HCT116 (cell line): ENCODE data around the gene FYCO1. TPM values are rescaled to one million over a fixed set of nuclear protein-coding genes. Genes with fewer than 3 reads are reported as not detected.

Source experiments
- ATAC-seq: fragments of 200-7000 bp; cut with Tn5 transposase; 2 replicates; pipeline ENCODE4 v1.9.1; 2020; ENCODE audit warnings: mild to moderate bottlenecking, moderate library complexity
- BruUV-seq: library from RNA; stranded (reverse); fragments of 400-500 nt; replicated peaks from 2 replicates; lab custom pipeline; 2021; lab: Mats Ljungman, UMichigan
- CTCF ChIA-PET: fragments of 300-600 bp; sonication (Branson Sonifier 250); formaldehyde crosslinking; loops from one replicate; lab custom pipeline; 2021; ENCODE audit warnings: antibody characterized with exemption; lab: Charles Lee
- POLR2A ChIA-PET: fragments of 300-600, 350-600 bp; sonication (Branson Sonifier 250); formaldehyde crosslinking; loops from one replicate; lab custom pipeline; 2021; ENCODE audit warnings: antibody characterized with exemption; lab: Charles Lee
- RAD21 ChIA-PET, 2 experiments: fragments of 300-600 bp; sonication (Branson Sonifier 250); formaldehyde crosslinking; loops; one replicate each; lab custom pipeline; 2023; ENCODE audit warnings: low total read pairs in 2 of 2; ENCODE audit not compliant: uncharacterized antibody in 2 of 2, unreplicated experiment in 2 of 2, low non-redundant PET in 1 of 2; lab: Charles Lee
- DNase-seq: peaks from one replicate; pipeline ENCODE4 v3.0.0-alpha.2; 2010; ENCODE audit warnings: low read depth, low spot score
- H2AFZ ChIP-seq: fragments of 200-600 bp; shearing (Covaris generic), sonication (generic); 2 replicates; pipeline ENCODE4 v1.6.1; 2017; ENCODE audit warnings: low read depth, mixed run types, mixed read lengths, antibody characterized with exemption, low read length; ENCODE audit not compliant: poor library complexity, severe bottlenecking
- H3K27ac ChIP-seq: 2 replicates; pipeline ENCODE4 v1.5.1; 2012; ENCODE audit warnings: low read depth, low read length
- H3K27me3 ChIP-seq: fragments of 200-600 bp; sonication (generic); 2 replicates; pipeline ENCODE4 v1.6.1; 2016; ENCODE audit warnings: mixed run types, low read length, mixed read lengths; ENCODE audit not compliant: insufficient read depth
- H3K36me3 ChIP-seq, 2 experiments: fragments of 200-500 bp in 1 of 2; fragments of 200-600 bp in 1 of 2; sonication (Bioruptor generic) in 1 of 2; sonication (generic) in 1 of 2; 2 replicates each; pipeline versions ENCODE4 v1.5.1 to v1.6.1; 2014 to 2016; ENCODE audit warnings: low read length in 2 of 2, inconsistent platforms in 1 of 2, mixed read lengths in 1 of 2, mixed run types in 1 of 2; ENCODE audit not compliant: insufficient read depth in 2 of 2, control insufficient read depth in 1 of 2
- H3K4me1 ChIP-seq, 2 experiments: fragments of 200-600 bp in 1 of 2; sonication (generic) in 1 of 2; 2 replicates each; pipeline versions ENCODE4 v1.5.1 to v1.6.1; 2012 to 2017; ENCODE audit warnings: low read length in 2 of 2, inconsistent platforms in 1 of 2, mild to moderate bottlenecking in 1 of 2, mixed read lengths in 1 of 2, mixed run types in 1 of 2, moderate library complexity in 1 of 2; ENCODE audit not compliant: insufficient read depth in 2 of 2, control insufficient read depth in 1 of 2
- H3K4me2 ChIP-seq: fragments of 200-600 bp; sonication (generic); 2 replicates; pipeline ENCODE4 v1.6.1; 2017; ENCODE audit warnings: mixed run types, low read length, mixed read lengths
- H3K4me3 ChIP-seq, 2 experiments: fragments of 200-600 bp in 1 of 2; sonication (generic) in 1 of 2; replicated peaks in 1 of 2; 2 replicates each; pipeline ENCODE4 v1.5.1; 2011 to 2016; ENCODE audit warnings: low read length in 2 of 2, control low read depth in 1 of 2, low read depth in 1 of 2, mild to moderate bottlenecking in 1 of 2, mixed read lengths in 1 of 2, mixed run types in 1 of 2
- H3K79me2 ChIP-seq: fragments of 200-600 bp; sonication (generic); 2 replicates; pipeline ENCODE4 v1.6.1; 2017; ENCODE audit warnings: mild to moderate bottlenecking, mixed run types, low read length, moderate library complexity, mixed read lengths; ENCODE audit not compliant: insufficient read depth
- H3K9ac ChIP-seq: fragments of 200-600 bp; sonication (generic); 2 replicates; pipeline ENCODE4 v1.6.1; 2016; ENCODE audit warnings: low read length, mixed read lengths
- H3K9me2 ChIP-seq: fragments of 200-600 bp; sonication (generic), shearing (Covaris generic); 2 replicates; pipeline ENCODE4 v1.6.1; 2017; ENCODE audit warnings: mixed run types, mild to moderate bottlenecking, moderate library complexity; ENCODE audit not compliant: insufficient read depth
- H3K9me3 ChIP-seq, 2 experiments: fragments of 200-500 bp in 1 of 2; fragments of 200-600 bp in 1 of 2; sonication (Bioruptor generic) in 1 of 2; sonication (generic) in 1 of 2; 2 replicates each; pipeline ENCODE4 v1.6.1; 2014 to 2017; ENCODE audit warnings: low read length in 2 of 2, mixed read lengths in 2 of 2, inconsistent platforms in 1 of 2, low read depth in 1 of 2, mild to moderate bottlenecking in 1 of 2, mixed run types in 1 of 2, moderate library complexity in 1 of 2; ENCODE audit not compliant: control insufficient read depth in 1 of 2, insufficient read depth in 1 of 2
- H4K20me1 ChIP-seq: fragments of 200-600 bp; sonication (generic), shearing (Covaris generic); 2 replicates; pipeline ENCODE4 v1.6.1; 2017; ENCODE audit warnings: mixed run types, mild to moderate bottlenecking, moderate library complexity; ENCODE audit not compliant: insufficient read depth
- CEBPB ChIP-seq: IDR thresholded peaks from 2 replicates; pipeline ENCODE4 v1.6.1; 2012; ENCODE audit warnings: low read depth
- EGR1 ChIP-seq: IDR thresholded peaks from 2 replicates; pipeline ENCODE4 v1.6.1; 2012; ENCODE audit warnings: low read depth
- EZH2 ChIP-seq: fragments of 200-600 bp; sonication (generic); IDR thresholded peaks from 2 replicates; pipeline ENCODE4 v1.6.1; 2017; ENCODE audit warnings: antibody characterized with exemption, mixed run types
- EZH2phosphoT487 ChIP-seq: fragments of 200-600 bp; IDR thresholded peaks from 2 replicates; pipeline ENCODE4 v1.6.1; 2018; ENCODE audit warnings: antibody characterized with exemption, borderline replicate concordance
- FOSL1 ChIP-seq: IDR thresholded peaks from 2 replicates; pipeline ENCODE4 v1.6.1; 2012; ENCODE audit warnings: low read depth
- POLR2A ChIP-seq: IDR thresholded peaks from 2 replicates; pipeline ENCODE4 v1.7.0; 2011; ENCODE audit warnings: borderline replicate concordance; ENCODE audit not compliant: insufficient read depth, insufficient read length; ENCODE audit errors: extremely low read depth
- POLR2AphosphoS5 ChIP-seq: IDR thresholded peaks from 2 replicates; pipeline ENCODE4 v1.6.1; 2011; ENCODE audit warnings: mild to moderate bottlenecking, low read depth, low read length, moderate library complexity
- SP1 ChIP-seq: IDR thresholded peaks from 2 replicates; pipeline ENCODE4 v1.6.1; 2012; ENCODE audit warnings: low read depth
- YY1 ChIP-seq: IDR thresholded peaks from 2 replicates; pipeline ENCODE4 v1.6.1; 2011; ENCODE audit warnings: low read length, low read depth, moderate library complexity, mild to moderate bottlenecking; ENCODE audit not compliant: insufficient replicate concordance; ENCODE audit errors: extremely low read depth
- ZFX ChIP-seq: fragments of 450-650 bp; IDR thresholded peaks from 2 replicates; pipeline ENCODE4 v1.6.1; 2017
- ZNF274 ChIP-seq: fragments of 200-500 bp; sonication (Bioruptor generic); IDR thresholded peaks from 2 replicates; pipeline ENCODE4 v1.6.1; 2014; ENCODE audit warnings: mild to moderate bottlenecking, low read depth, low read length, inconsistent platforms
- intact Hi-C: fragments of 100-400 bp; cut with micrococcal nuclease; formaldehyde crosslinking; loops from 2 replicates; pipeline ENCODE4 v1.10.0; 2022
- total RNA-seq: library from RNA; stranded (reverse); gene quantifications from one replicate; pipeline ENCODE4 v1.2.1, GENCODE V29; 2021; ENCODE audit not compliant: unreplicated experiment
- TF ChIP-seq, protein P1 (sequence below): IDR thresholded peaks from 2 replicates; pipeline ENCODE4 v1.6.1; 2012
- TF ChIP-seq, protein P2 (sequence below): IDR thresholded peaks from 2 replicates; pipeline ENCODE4 v1.6.1; 2011; ENCODE audit warnings: mild to moderate bottlenecking, low read length, moderate library complexity; ENCODE audit not compliant: insufficient replicate concordance; ENCODE audit errors: extremely low read depth
- TF ChIP-seq, protein P3 (sequence below): IDR thresholded peaks from 2 replicates; pipeline ENCODE4 v1.6.1; 2012; ENCODE audit warnings: low read depth

The FYCO1 gene
- total RNA-seq, 1 experiment from 2014 or later: 15.8 TPM

DNA sequence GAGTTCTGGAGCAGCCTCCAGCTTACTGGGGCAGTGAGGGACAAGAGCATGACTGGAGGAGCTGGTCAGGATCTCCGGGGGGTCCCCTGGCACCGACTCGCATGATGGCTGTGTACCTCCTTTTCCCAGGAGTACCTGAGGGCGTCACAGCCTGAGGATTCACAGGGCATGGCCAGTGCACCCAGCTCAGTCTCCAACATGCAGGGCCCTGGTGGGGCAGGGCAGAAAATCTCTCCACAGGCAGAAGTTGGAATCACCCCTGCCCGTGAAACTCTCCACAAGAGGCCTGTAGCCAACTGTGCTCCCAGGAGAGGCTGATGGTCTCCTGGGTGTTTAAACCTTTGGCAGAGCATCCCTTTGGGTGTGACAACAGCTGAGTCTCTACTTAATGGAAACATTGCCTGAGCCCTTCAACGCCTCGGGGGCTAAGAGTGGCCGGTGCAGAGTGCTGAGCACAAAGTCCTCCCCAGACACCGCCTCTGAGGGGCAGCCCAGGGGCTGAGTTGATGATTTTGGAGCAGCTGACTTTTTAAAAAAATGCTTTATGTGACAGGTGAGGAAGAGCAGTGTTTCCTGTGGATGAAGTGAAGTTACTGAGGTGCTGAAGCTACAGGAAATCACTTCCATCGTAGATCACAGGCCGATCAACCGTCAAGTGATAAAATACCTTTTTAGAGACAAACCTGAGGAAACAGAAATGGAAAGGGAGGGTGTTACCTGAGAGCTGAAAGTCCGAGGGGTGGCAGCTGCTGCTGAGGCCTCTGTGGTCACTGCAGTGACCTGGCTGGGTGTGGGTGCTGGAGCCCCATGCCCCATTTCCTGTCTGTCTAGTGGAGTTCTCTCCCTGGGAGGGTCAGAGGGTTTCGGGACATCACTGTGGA is 74.2 kb downstream of the FYCO1 start:
- CTCF ChIA-PET: no interaction called here
- H3K36me3 ChIP-seq: 0 out of 4 replicates have a peak, but pooled peaks cover 0 to 3% of the 10 kb centered on the region in 2 experiments
- RAD21 ChIA-PET: no interaction called here
- ATAC-seq (no peak), DNase-seq (no peak)
- H3K27me3 ChIP-seq: no peaks in the 10 kb centered on the region
- H3K4me1 ChIP-seq: peaks cover 6 to 26% of the 10 kb centered on the region in 2 experiments
- H3K79me2 ChIP-seq: no peaks in the 10 kb centered on the region
- POLR2A ChIA-PET: no interaction called here
- H4K20me1 ChIP-seq: no peaks in the 10 kb centered on the region
- H3K9me2 ChIP-seq: no peaks in the 10 kb centered on the region
- H3K27ac ChIP-seq: no peak overlapping the region
- H3K9me3 ChIP-seq: no peaks in the 10 kb centered on the region
- H2AFZ ChIP-seq: no peak overlapping the region
- H3K4me2 ChIP-seq: no peak overlapping the region
- intact Hi-C loops: loop anchor here (10.0 kb wide), 2 partner anchors 697 to 887 kb away; partner anchors contain the start of gene TMEM158
- H3K9ac ChIP-seq: no peak overlapping the region
- TF ChIP-seq EGR1 (no peak), ZNF274 (no peak), CEBPB (no peak), SP1 (no peak), ZFX (no peak), POLR2A (no peak), POLR2AphosphoS5 (no peak), EZH2phosphoT487 (no peak), FOSL1 (no peak), YY1 (no peak), EZH2 (no peak)
- TF ChIP-seq, protein P1, sequence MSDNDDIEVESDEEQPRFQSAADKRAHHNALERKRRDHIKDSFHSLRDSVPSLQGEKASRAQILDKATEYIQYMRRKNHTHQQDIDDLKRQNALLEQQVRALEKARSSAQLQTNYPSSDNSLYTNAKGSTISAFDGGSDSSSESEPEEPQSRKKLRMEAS: no peak
- TF ChIP-seq, protein P2, sequence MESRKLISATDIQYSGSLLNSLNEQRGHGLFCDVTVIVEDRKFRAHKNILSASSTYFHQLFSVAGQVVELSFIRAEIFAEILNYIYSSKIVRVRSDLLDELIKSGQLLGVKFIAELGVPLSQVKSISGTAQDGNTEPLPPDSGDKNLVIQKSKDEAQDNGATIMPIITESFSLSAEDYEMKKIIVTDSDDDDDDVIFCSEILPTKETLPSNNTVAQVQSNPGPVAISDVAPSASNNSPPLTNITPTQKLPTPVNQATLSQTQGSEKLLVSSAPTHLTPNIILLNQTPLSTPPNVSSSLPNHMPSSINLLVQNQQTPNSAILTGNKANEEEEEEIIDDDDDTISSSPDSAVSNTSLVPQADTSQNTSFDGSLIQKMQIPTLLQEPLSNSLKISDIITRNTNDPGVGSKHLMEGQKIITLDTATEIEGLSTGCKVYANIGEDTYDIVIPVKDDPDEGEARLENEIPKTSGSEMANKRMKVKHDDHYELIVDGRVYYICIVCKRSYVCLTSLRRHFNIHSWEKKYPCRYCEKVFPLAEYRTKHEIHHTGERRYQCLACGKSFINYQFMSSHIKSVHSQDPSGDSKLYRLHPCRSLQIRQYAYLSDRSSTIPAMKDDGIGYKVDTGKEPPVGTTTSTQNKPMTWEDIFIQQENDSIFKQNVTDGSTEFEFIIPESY: no peak
- TF ChIP-seq, protein P3, sequence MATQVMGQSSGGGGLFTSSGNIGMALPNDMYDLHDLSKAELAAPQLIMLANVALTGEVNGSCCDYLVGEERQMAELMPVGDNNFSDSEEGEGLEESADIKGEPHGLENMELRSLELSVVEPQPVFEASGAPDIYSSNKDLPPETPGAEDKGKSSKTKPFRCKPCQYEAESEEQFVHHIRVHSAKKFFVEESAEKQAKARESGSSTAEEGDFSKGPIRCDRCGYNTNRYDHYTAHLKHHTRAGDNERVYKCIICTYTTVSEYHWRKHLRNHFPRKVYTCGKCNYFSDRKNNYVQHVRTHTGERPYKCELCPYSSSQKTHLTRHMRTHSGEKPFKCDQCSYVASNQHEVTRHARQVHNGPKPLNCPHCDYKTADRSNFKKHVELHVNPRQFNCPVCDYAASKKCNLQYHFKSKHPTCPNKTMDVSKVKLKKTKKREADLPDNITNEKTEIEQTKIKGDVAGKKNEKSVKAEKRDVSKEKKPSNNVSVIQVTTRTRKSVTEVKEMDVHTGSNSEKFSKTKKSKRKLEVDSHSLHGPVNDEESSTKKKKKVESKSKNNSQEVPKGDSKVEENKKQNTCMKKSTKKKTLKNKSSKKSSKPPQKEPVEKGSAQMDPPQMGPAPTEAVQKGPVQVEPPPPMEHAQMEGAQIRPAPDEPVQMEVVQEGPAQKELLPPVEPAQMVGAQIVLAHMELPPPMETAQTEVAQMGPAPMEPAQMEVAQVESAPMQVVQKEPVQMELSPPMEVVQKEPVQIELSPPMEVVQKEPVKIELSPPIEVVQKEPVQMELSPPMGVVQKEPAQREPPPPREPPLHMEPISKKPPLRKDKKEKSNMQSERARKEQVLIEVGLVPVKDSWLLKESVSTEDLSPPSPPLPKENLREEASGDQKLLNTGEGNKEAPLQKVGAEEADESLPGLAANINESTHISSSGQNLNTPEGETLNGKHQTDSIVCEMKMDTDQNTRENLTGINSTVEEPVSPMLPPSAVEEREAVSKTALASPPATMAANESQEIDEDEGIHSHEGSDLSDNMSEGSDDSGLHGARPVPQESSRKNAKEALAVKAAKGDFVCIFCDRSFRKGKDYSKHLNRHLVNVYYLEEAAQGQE: no peak
- H3K4me3 ChIP-seq: no peak overlapping the region
- BruUV-seq: no TSS peak
